K562 (cell line): ENCODE data around the gene MLLT11. TPM values are rescaled to one million over a fixed set of nuclear protein-coding genes. Genes with fewer than 3 reads are reported as not detected.

ENCODE experiments used
- ARHGAP35 ChIP-seq: fragments of 450-650 bp; IDR thresholded peaks from 2 replicates; pipeline ENCODE4 v1.6.1; 2018; ENCODE audit not compliant: partially characterized antibody
- ATF1 ChIP-seq, 2 experiments: fragments of 450-650 bp in 1 of 2; IDR thresholded peaks; 2 replicates each; pipeline ENCODE4 v1.6.1; 2016; ENCODE audit warnings: missing compliant biosample characterization in 1 of 2, missing genetic modification characterization in 1 of 2
- ATF7 ChIP-seq: fragments of 450-650 bp; IDR thresholded peaks from 2 replicates; pipeline ENCODE4 v1.7.1; 2014; ENCODE audit warnings: mild to moderate bottlenecking, moderate library complexity
- CBFA2T3 ChIP-seq: fragments of 450-650 bp; IDR thresholded peaks from 2 replicates; pipeline ENCODE4 v1.6.1; 2017
- CCNT2 ChIP-seq: IDR thresholded peaks from 2 replicates; pipeline ENCODE4 v1.6.1; 2011; ENCODE audit warnings: borderline replicate concordance, low read depth, mild to moderate bottlenecking, moderate library complexity, mixed read lengths, low read length; ENCODE audit not compliant: insufficient read length; ENCODE audit errors: extremely low read depth
- GABPB1 ChIP-seq: sonication (generic); formaldehyde crosslinking; IDR thresholded peaks from 2 replicates; pipeline ENCODE4 v1.8.0; 2022; ENCODE audit warnings: mild to moderate bottlenecking, missing genetic modification reagents
- HDAC6 ChIP-seq: IDR thresholded peaks from 2 replicates; pipeline ENCODE4 v1.6.1; 2012; ENCODE audit warnings: low read depth, mild to moderate bottlenecking, control low read depth, inconsistent platforms, low read length, moderate library complexity
- HEY1 ChIP-seq: fragments of 250-450 bp; sonication (Bioruptor Pico); IDR thresholded peaks from 2 replicates; pipeline ENCODE4 v1.5.0; 2020; ENCODE audit warnings: mild to moderate bottlenecking, moderate library complexity, borderline replicate concordance
- ILF3 ChIP-seq: fragments of 450-650 bp; IDR thresholded peaks from 2 replicates; pipeline ENCODE4 v1.6.1; 2018; ENCODE audit warnings: antibody characterized with exemption, mild to moderate bottlenecking, moderate library complexity, borderline replicate concordance
- ILK ChIP-seq: fragments of 450-650 bp; IDR thresholded peaks from 2 replicates; pipeline ENCODE4 v1.6.1; 2016; ENCODE audit warnings: missing genetic modification characterization, low read depth, mild to moderate bottlenecking, missing compliant biosample characterization, moderate library complexity, borderline replicate concordance
- NCOR1 ChIP-seq: fragments of 450-650 bp; IDR thresholded peaks from 2 replicates; pipeline ENCODE4 v1.6.1; 2016; ENCODE audit warnings: mild to moderate bottlenecking, moderate library complexity
- PML ChIP-seq: IDR thresholded peaks from 2 replicates; pipeline ENCODE4 v1.6.1; 2012; ENCODE audit warnings: low read length, inconsistent platforms
- SRSF9 ChIP-seq: fragments of 200-400 bp; formaldehyde crosslinking; IDR thresholded peaks from 2 replicates; pipeline ENCODE4 v1.6.1; 2017; ENCODE audit warnings: low read depth, low read length, borderline replicate concordance
- ZC3H4 ChIP-seq: sonication (generic); formaldehyde crosslinking; IDR thresholded peaks from 2 replicates; pipeline ENCODE4 v1.9.0; 2021; ENCODE audit warnings: missing genetic modification reagents, borderline replicate concordance
- ZKSCAN3 ChIP-seq: fragments of 250-450 bp; sonication (Bioruptor Pico); IDR thresholded peaks from 2 replicates; pipeline ENCODE4 v1.4.0; 2020
- ZNF253 ChIP-seq: fragments of 250-450 bp; sonication (Bioruptor Pico); conservative IDR thresholded peaks from 2 replicates; pipeline ENCODE4 v1.6.1; 2021; ENCODE audit warnings: mild to moderate bottlenecking
- ZSCAN32 ChIP-seq: fragments of 450-650 bp; formaldehyde crosslinking; IDR thresholded peaks from 2 replicates; pipeline ENCODE4 v1.4.0; 2020; ENCODE audit warnings: mild to moderate bottlenecking, moderate library complexity
- polyA plus RNA-seq, 8 experiments: library from polyadenylated mRNA; depleted of rRNA in 4 of 8; stranded (reverse) in 5 of 8; unstranded in 3 of 8; fragments of >200 nt; fragmentation: Nextera tagmentation in 2 of 8; fragmentation: Illumina TruSeq in 1 of 8; extraction: Ambion mirVana in 2 of 8; extraction: Trizol in 1 of 8; gene quantifications; 2 replicates each; pipeline versions ENCODE4 v1.2.1 to v1.2.3, GENCODE V29; 2011 to 2014; ENCODE audit warnings: inconsistent platforms in 1 of 8, missing spikeins in 1 of 8
- total RNA-seq, 7 experiments: library from RNA; depleted of rRNA in 6 of 7; stranded (reverse); fragments of >200 nt in 6 of 7; fragmentation: Illumina TruSeq in 2 of 7; extraction: Trizol in 2 of 7; gene quantifications; 2 replicates each; pipeline versions ENCODE4 v1.2.1 to v1.2.3, GENCODE V29; 2011 to 2021; ENCODE audit warnings: low replicate concordance in 1 of 7
- TF ChIP-seq, protein P1 (sequence below): fragments of 250-450 bp; sonication (Bioruptor Pico); IDR thresholded peaks from 2 replicates; pipeline ENCODE4 v1.4.0; 2020; ENCODE audit warnings: mild to moderate bottlenecking
- TF ChIP-seq, protein P2 (sequence below): sonication (generic); formaldehyde crosslinking; IDR thresholded peaks from 2 replicates; pipeline ENCODE4 v1.8.1; 2023; ENCODE audit warnings: mild to moderate bottlenecking, missing genetic modification reagents, moderate library complexity
- TF ChIP-seq, protein P3 (sequence below), 3 experiments: fragments of 200-800 bp in 1 of 3; sonication (Bioruptor generic) in 1 of 3; sonication (generic) in 1 of 3; formaldehyde crosslinking in 1 of 3; IDR thresholded peaks; 2 replicates each; pipeline versions ENCODE4 v1.6.1 to v1.8.0; 2016 to 2022; ENCODE audit warnings: mild to moderate bottlenecking in 2 of 3, missing compliant biosample characterization in 2 of 3, missing genetic modification characterization in 2 of 3, missing genetic modification reagents in 1 of 3
- TF ChIP-seq, protein P4 (sequence below), 2 experiments: fragments of 150-350 bp in 1 of 2; IDR thresholded peaks; 2 replicates each; pipeline ENCODE4 v1.6.1; 2012 to 2016; ENCODE audit warnings: low read depth in 2 of 2, low read length in 2 of 2, mild to moderate bottlenecking in 1 of 2, moderate library complexity in 1 of 2

The MLLT11 gene
- total and polyA plus RNA-seq, 9 of the 15 experiments (the other 6 are each of a cell fraction or from before 2014, with no cell fraction given), result 12.1 to 91.0 (median 22.0) TPM

DNA sequence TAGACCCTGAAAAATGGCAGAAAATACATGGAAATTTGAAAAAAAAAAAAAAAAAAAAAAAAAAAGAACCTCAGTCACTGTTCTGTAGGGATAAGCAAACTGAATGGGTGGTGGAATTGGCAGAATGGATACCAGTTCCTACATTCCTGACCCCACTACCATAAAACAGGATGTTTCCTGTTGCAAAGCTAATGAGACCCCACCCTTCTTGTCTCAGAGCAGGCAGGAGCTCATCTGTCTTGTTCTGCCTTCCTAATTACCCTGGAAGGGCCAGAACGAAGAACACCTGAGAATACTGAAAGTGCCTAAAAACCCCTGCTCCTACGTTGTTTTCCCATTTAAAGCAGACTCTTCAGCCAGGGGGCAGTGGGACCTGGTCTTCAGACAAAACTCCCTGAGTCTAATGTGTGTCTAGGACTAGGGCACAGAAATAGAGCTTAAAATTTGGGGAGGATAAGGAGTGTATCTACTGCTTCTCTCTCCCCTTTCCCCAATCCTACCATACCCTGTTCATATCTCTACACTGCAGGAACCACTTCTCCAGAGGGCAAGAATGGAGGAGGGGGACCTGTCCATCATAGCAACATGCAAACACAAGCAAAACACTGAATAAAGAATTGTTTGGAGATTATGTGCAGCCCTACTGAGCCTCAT lies 8.7 kb upstream of the MLLT11 start (continued):
- TF ChIP-seq ZSCAN32 (0 out of 2 replicates have a peak, but pooled peaks have one; percentile 25), ILF3 (no peak), HDAC6 (no peak), HEY1 (CRISPR knock-in tag) (no peak), PML (0 out of 2 replicates have a peak, but pooled peaks have one; percentile 14), ATF7 (no peak), ZNF253 (CRISPR knock-in tag) (no peak; the same call in 1 of the 2 replicates), NCOR1 (peak; percentile 65), ATF1 (CRISPR knock-in tag; IDR thresholded peaks at IDR 0.05) (no peak), ATF1 (tag; IDR thresholded peaks at IDR 0.05) (no peak), SRSF9 (no peak), CCNT2 (no peak), GABPB1 (CRISPR knock-in tag) (no peak), CBFA2T3 (peak; percentile 76), ZKSCAN3 (no peak), ILK (tag) (no peak), ARHGAP35 (no peak), ZC3H4 (CRISPR knock-in tag) (no peak)
- TF ChIP-seq, protein P1, sequence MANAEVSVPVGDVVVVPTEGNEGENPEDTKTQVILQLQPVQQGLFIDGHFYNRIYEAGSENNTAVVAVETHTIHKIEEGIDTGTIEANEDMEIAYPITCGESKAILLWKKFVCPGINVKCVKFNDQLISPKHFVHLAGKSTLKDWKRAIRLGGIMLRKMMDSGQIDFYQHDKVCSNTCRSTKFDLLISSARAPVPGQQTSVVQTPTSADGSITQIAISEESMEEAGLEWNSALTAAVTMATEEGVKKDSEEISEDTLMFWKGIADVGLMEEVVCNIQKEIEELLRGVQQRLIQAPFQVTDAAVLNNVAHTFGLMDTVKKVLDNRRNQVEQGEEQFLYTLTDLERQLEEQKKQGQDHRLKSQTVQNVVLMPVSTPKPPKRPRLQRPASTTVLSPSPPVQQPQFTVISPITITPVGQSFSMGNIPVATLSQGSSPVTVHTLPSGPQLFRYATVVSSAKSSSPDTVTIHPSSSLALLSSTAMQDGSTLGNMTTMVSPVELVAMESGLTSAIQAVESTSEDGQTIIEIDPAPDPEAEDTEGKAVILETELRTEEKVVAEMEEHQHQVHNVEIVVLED (CRISPR knock-in tag), result no peak
- TF ChIP-seq, protein P2, sequence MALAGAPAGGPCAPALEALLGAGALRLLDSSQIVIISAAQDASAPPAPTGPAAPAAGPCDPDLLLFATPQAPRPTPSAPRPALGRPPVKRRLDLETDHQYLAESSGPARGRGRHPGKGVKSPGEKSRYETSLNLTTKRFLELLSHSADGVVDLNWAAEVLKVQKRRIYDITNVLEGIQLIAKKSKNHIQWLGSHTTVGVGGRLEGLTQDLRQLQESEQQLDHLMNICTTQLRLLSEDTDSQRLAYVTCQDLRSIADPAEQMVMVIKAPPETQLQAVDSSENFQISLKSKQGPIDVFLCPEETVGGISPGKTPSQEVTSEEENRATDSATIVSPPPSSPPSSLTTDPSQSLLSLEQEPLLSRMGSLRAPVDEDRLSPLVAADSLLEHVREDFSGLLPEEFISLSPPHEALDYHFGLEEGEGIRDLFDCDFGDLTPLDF, result no peak
- TF ChIP-seq, protein P3, sequence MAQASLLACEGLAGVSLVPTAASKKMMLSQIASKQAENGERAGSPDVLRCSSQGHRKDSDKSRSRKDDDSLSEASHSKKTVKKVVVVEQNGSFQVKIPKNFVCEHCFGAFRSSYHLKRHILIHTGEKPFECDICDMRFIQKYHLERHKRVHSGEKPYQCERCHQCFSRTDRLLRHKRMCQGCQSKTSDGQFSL (CRISPR knock-in tag; IDR thresholded peaks at IDR 0.05), result no peak
- TF ChIP-seq, protein P3 (tag; IDR thresholded peaks at IDR 0.05), result no peak
- TF ChIP-seq, protein P4, sequence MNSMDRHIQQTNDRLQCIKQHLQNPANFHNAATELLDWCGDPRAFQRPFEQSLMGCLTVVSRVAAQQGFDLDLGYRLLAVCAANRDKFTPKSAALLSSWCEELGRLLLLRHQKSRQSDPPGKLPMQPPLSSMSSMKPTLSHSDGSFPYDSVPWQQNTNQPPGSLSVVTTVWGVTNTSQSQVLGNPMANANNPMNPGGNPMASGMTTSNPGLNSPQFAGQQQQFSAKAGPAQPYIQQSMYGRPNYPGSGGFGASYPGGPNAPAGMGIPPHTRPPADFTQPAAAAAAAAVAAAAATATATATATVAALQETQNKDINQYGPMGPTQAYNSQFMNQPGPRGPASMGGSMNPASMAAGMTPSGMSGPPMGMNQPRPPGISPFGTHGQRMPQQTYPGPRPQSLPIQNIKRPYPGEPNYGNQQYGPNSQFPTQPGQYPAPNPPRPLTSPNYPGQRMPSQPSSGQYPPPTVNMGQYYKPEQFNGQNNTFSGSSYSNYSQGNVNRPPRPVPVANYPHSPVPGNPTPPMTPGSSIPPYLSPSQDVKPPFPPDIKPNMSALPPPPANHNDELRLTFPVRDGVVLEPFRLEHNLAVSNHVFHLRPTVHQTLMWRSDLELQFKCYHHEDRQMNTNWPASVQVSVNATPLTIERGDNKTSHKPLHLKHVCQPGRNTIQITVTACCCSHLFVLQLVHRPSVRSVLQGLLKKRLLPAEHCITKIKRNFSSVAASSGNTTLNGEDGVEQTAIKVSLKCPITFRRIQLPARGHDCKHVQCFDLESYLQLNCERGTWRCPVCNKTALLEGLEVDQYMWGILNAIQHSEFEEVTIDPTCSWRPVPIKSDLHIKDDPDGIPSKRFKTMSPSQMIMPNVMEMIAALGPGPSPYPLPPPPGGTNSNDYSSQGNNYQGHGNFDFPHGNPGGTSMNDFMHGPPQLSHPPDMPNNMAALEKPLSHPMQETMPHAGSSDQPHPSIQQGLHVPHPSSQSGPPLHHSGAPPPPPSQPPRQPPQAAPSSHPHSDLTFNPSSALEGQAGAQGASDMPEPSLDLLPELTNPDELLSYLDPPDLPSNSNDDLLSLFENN (IDR thresholded peaks at IDR 0.05; ENCODE audit: low read depth in 2 of 2, low read length in 2 of 2), result peak in 1 of 2 experiments; percentile 56; a peak in 1 of 4 replicates
